Tibial nerve (tissue), 4 donors: ENCODE measurements around the gene CARD18. TPM values are rescaled to one million over a fixed set of nuclear protein-coding genes. Genes with fewer than 3 reads are reported as not detected.
"Not testable (repeated sequence)": the region's sequence is repeated elsewhere in the genome, so short reads cannot be mapped to it uniquely, and the experiment has no call there.

Experiments
- DNase-seq, 2 donors: peaks; one replicate each; pipeline ENCODE4 v3.0.0-alpha.2; 2019; ENCODE audit warnings: low spot score in 2 of 2
- H3K27ac ChIP-seq, 4 donors: fragments of 200-600 bp; sonication (generic) in 3 of 4; one replicate each; pipeline ENCODE4 v1.5.1; 2017 to 2019; ENCODE audit warnings: mild to moderate bottlenecking in 1 of 4
- H3K27me3 ChIP-seq, 2 donors: fragments of 200-600 bp; sonication (generic) in 1 of 2; one replicate each; pipeline versions ENCODE4 v1.5.1 to v1.6.0; 2017 to 2019
- H3K36me3 ChIP-seq, 3 donors: fragments of 200-600 bp; sonication (generic); one replicate each; pipeline ENCODE4 v1.5.1; 2018 to 2019
- H3K4me1 ChIP-seq, 4 donors: fragments of 200-600 bp; sonication (generic) in 3 of 4; one replicate each; pipeline ENCODE4 v1.5.1; 2017 to 2019
- H3K4me3 ChIP-seq, 4 donors: fragments of 200-600 bp; sonication (generic) in 3 of 4; one replicate each; pipeline ENCODE4 v1.5.1; 2017 to 2019; ENCODE audit warnings: mild to moderate bottlenecking in 1 of 4, moderate library complexity in 1 of 4
- H3K9me3 ChIP-seq, 4 donors: fragments of 200-600 bp; sonication (generic) in 3 of 4; one replicate each; pipeline ENCODE4 v1.5.1; 2017 to 2019
- CTCF ChIP-seq, 5 experiments: fragments of 200-600 bp in 3 of 5; fragments of 450-650 bp in 2 of 5; sonication (generic) in 3 of 5; IDR thresholded peaks; one replicate each; pipeline ENCODE4 v1.5.1; 2016 to 2019; ENCODE audit warnings: antibody characterized with exemption in 5 of 5, mild to moderate bottlenecking in 3 of 5, moderate library complexity in 2 of 5
- EP300 ChIP-seq, 2 donors: sonication (generic); formaldehyde crosslinking; IDR thresholded peaks; one replicate each; pipeline ENCODE4 v1.6.1; 2017; ENCODE audit warnings: antibody characterized with exemption in 2 of 2, mild to moderate bottlenecking in 1 of 2
- POLR2A ChIP-seq, 2 donors: fragments of 450-650 bp; IDR thresholded peaks; one replicate each; pipeline ENCODE4 v1.6.1; 2017; ENCODE audit warnings: antibody characterized with exemption in 2 of 2, mild to moderate bottlenecking in 2 of 2, moderate library complexity in 2 of 2
- WGBS, 2 donors: methylation state at CpG; one replicate each; pipeline ENCODE4 v1.1.5; 2018; 5-methylcytosine and 5-hydroxymethylcytosine counted together
- total RNA-seq, 4 donors: library from RNA; depleted of rRNA; stranded (reverse); fragments of >200 nt; gene quantifications; one replicate each; pipeline ENCODE4 v1.1.0, GENCODE V29; 2016

CARD18 gene
- total RNA-seq, 4 donors from 2014 or later = not detected

- no peaks in the 10 kb centered on the region for H3K4me1 ChIP-seq
- DNase-seq = no peak
- H3K4me3 ChIP-seq = no peak overlapping the region
- no peaks in the 10 kb centered on the region for H3K27me3 ChIP-seq
- no peaks in the 10 kb centered on the region for H3K36me3 ChIP-seq
- H3K27ac ChIP-seq = no peak overlapping the region
- TF ChIP-seq CTCF (IDR thresholded peaks at IDR 0.05) (no peak), POLR2A (IDR thresholded peaks at IDR 0.05) (no peak), EP300 (IDR thresholded peaks at IDR 0.05) (no peak)
- no peaks in the 10 kb centered on the region for H3K9me3 ChIP-seq
These were observed 36.2 kb downstream of the CARD18 start for GRCh38 chr11:105103336-105103735.

- H3K27me3 ChIP-seq, DNase-seq, H3K27ac ChIP-seq, H3K4me1 ChIP-seq, H3K36me3 ChIP-seq, H3K4me3 ChIP-seq, H3K9me3 ChIP-seq: not testable (repeated sequence)
- 68 to 77% methylated on average over 2 of the region's 3 CpGs for WGBS, 2 donors
These were observed 37.4 kb downstream of the CARD18 start for GRCh38 chr11:105102079-105102581.

GRCh38 chr11:105100981-105101630 is 38.5 kb downstream of the CARD18 start:
- no peak overlapping the region for H3K4me3 ChIP-seq
- 78 to 79% methylated on average over 2 of the region's 2 CpGs for WGBS, 2 donors
- no peaks in the 10 kb centered on the region for H3K9me3 ChIP-seq
- no peak overlapping the region for H3K27ac ChIP-seq
- no peak for DNase-seq
- H3K4me1 ChIP-seq = no peaks in the 10 kb centered on the region
- no peaks in the 10 kb centered on the region for H3K27me3 ChIP-seq
- no peak for TF ChIP-seq EP300 (IDR thresholded peaks at IDR 0.05)
- no peak for TF ChIP-seq POLR2A (IDR thresholded peaks at IDR 0.05)
- TF ChIP-seq CTCF (IDR thresholded peaks at IDR 0.05) = no peak
- H3K36me3 ChIP-seq = no peaks in the 10 kb centered on the region

GRCh38 chr11:105100206-105100605 is 39.4 kb downstream of the CARD18 start:
- no peaks in the 10 kb centered on the region for H3K9me3 ChIP-seq
- TF ChIP-seq CTCF (IDR thresholded peaks at IDR 0.05) (no peak), POLR2A (IDR thresholded peaks at IDR 0.05) (no peak), EP300 (IDR thresholded peaks at IDR 0.05) (no peak)
- no peak for DNase-seq
- H3K4me1 ChIP-seq = no peaks in the 10 kb centered on the region
- H3K27me3 ChIP-seq = no peaks in the 10 kb centered on the region
- no peak overlapping the region for H3K27ac ChIP-seq
- no peaks in the 10 kb centered on the region for H3K36me3 ChIP-seq
- WGBS, 2 donors = 63 to 83% methylated on average over 7 of the region's 7 CpGs
- no peak overlapping the region for H3K4me3 ChIP-seq

GRCh38 chr11:105099594-105099993 is 40.0 kb downstream of the CARD18 start:
- H3K36me3 ChIP-seq = not testable (repeated sequence)

GRCh38 chr11:105092256-105093239 is 47.0 kb downstream of the CARD18 start:
- H3K4me3 ChIP-seq = no peak overlapping the region
- 49 to 55% methylated on average over 9 of the region's 9 CpGs for WGBS, 2 donors

More at GRCh38 chr11:105099594-105099993, 40.0 kb downstream of the CARD18 start:
- H3K27me3 ChIP-seq, DNase-seq, H3K9me3 ChIP-seq, H3K4me3 ChIP-seq, H3K27ac ChIP-seq, H3K4me1 ChIP-seq: not testable (repeated sequence)
- WGBS, 2 donors = 75 to 79% methylated on average over 2 of the region's 2 CpGs

More at GRCh38 chr11:105092256-105093239, 47.0 kb downstream of the CARD18 start:
- TF ChIP-seq EP300 (IDR thresholded peaks at IDR 0.05) = no peak
- no peak for TF ChIP-seq POLR2A (IDR thresholded peaks at IDR 0.05)
- TF ChIP-seq CTCF (IDR thresholded peaks at IDR 0.05) = no peak
- H3K27me3 ChIP-seq = no peaks in the 10 kb centered on the region
- no peaks in the 10 kb centered on the region for H3K36me3 ChIP-seq
- H3K4me1 ChIP-seq = peaks cover 0 to 4% (median 0%) of the 10 kb centered on the region in 4 donors
- no peaks in the 10 kb centered on the region for H3K9me3 ChIP-seq
- no peak overlapping the region for H3K27ac ChIP-seq
- DNase-seq = no peak
